Liver (tissue), 9 donors: ENCODE results near the gene C10orf71. TPM values are rescaled to one million over a fixed set of nuclear protein-coding genes. Genes with fewer than 3 reads are reported as not detected.

Experiments
- DNase-seq: peaks from one replicate; pipeline ENCODE4 v3.0.0-alpha.2; 2017; ENCODE audit warnings: low spot score
- H3K27ac ChIP-seq, 2 donors: one replicate each; pipeline ENCODE4 v1.7.0; 2013; ENCODE audit warnings: inconsistent platforms in 2 of 2, low read length in 2 of 2, control low read depth in 1 of 2, low read depth in 1 of 2, mild to moderate bottlenecking in 1 of 2
- H3K27me3 ChIP-seq, 4 donors: one replicate each; pipeline versions ENCODE4 v1.6.1 to v1.7.0; 2013; ENCODE audit warnings: low read length in 3 of 4, inconsistent platforms in 1 of 4, mild to moderate bottlenecking in 1 of 4, moderate library complexity in 1 of 4; ENCODE audit not compliant: control insufficient read depth in 4 of 4, insufficient read depth in 4 of 4
- H3K36me3 ChIP-seq, 4 donors: one replicate each; pipeline versions ENCODE4 v1.6.1 to v1.7.0; 2013; ENCODE audit warnings: low read length in 3 of 4, mild to moderate bottlenecking in 3 of 4, low read depth in 1 of 4, moderate library complexity in 1 of 4; ENCODE audit not compliant: control insufficient read depth in 4 of 4, insufficient read depth in 3 of 4
- H3K4me1 ChIP-seq, 4 donors: one replicate each; pipeline versions ENCODE4 v1.6.1 to v1.7.0; 2013; ENCODE audit warnings: low read length in 3 of 4, mild to moderate bottlenecking in 3 of 4, moderate library complexity in 1 of 4; ENCODE audit not compliant: control insufficient read depth in 4 of 4, insufficient read depth in 4 of 4
- H3K4me3 ChIP-seq, 3 donors: one replicate each; pipeline versions ENCODE4 v1.6.1 to v1.7.0; 2013; ENCODE audit warnings: low read length in 3 of 3, control low read depth in 1 of 3, low read depth in 1 of 3, mild to moderate bottlenecking in 1 of 3
- H3K9ac ChIP-seq, 2 donors: one replicate each; pipeline ENCODE4 v1.7.0; 2013; ENCODE audit warnings: low read length in 2 of 2, mild to moderate bottlenecking in 2 of 2, moderate library complexity in 2 of 2, control low read depth in 1 of 2, low read depth in 1 of 2
- H3K9me3 ChIP-seq, 4 donors: one replicate each; pipeline versions ENCODE4 v1.6.1 to v1.7.0; 2013; ENCODE audit warnings: low read length in 3 of 4; ENCODE audit not compliant: control insufficient read depth in 4 of 4
- CTCF ChIP-seq: fragments of 150-350 bp; IDR thresholded peaks from 2 replicates; pipeline ENCODE4 v1.5.1; 2017; ENCODE audit warnings: improper control_type of control experiment, low read depth, low read length; ENCODE audit not compliant: missing input control
- EGR1 ChIP-seq, 2 donors: IDR thresholded peaks; 2 replicates each; pipeline ENCODE4 v1.6.1; 2016 to 2018; ENCODE audit warnings: antibody characterized with exemption in 2 of 2, low read depth in 2 of 2
- FOXA1 ChIP-seq: IDR thresholded peaks from 2 replicates; pipeline ENCODE4 v1.6.1; 2016; ENCODE audit warnings: antibody characterized with exemption
- FOXA2 ChIP-seq: IDR thresholded peaks from 2 replicates; pipeline ENCODE4 v1.6.1; 2016; ENCODE audit warnings: antibody characterized with exemption
- GABPA ChIP-seq, 2 donors: IDR thresholded peaks in 1 of 2; conservative IDR thresholded peaks in 1 of 2; 2 replicates each; pipeline ENCODE4 v1.6.1; 2016; ENCODE audit warnings: antibody characterized with exemption in 2 of 2, mild to moderate bottlenecking in 1 of 2, moderate library complexity in 1 of 2
- HNF4A ChIP-seq, 2 donors: conservative IDR thresholded peaks; 2 replicates each; pipeline ENCODE4 v1.6.1; 2016; ENCODE audit warnings: antibody characterized with exemption in 2 of 2, mild to moderate bottlenecking in 2 of 2
- HNF4G ChIP-seq: IDR thresholded peaks from 2 replicates; pipeline ENCODE4 v1.6.1; 2016; ENCODE audit warnings: antibody characterized with exemption
- JUND ChIP-seq, 2 donors: IDR thresholded peaks; 2 replicates each; pipeline ENCODE4 v1.6.1; 2016; ENCODE audit warnings: antibody characterized with exemption in 2 of 2
- MAX ChIP-seq: IDR thresholded peaks from 2 replicates; pipeline ENCODE4 v1.6.1; 2016; ENCODE audit warnings: antibody characterized with exemption
- NR2F2 ChIP-seq: IDR thresholded peaks from 2 replicates; pipeline ENCODE4 v1.6.1; 2016; ENCODE audit warnings: antibody characterized with exemption
- RAD21 ChIP-seq, 2 donors: IDR thresholded peaks; 2 replicates each; pipeline ENCODE4 v1.6.1; 2016; ENCODE audit warnings: antibody characterized with exemption in 2 of 2, mild to moderate bottlenecking in 2 of 2
- RXRA ChIP-seq, 2 donors: IDR thresholded peaks; 2 replicates each; pipeline ENCODE4 v1.6.1; 2017 to 2018; ENCODE audit warnings: antibody characterized with exemption in 2 of 2, mild to moderate bottlenecking in 1 of 2
- SP1 ChIP-seq: IDR thresholded peaks from 2 replicates; pipeline ENCODE4 v1.6.1; 2018; ENCODE audit warnings: antibody characterized with exemption, mild to moderate bottlenecking
- TAF1 ChIP-seq: conservative IDR thresholded peaks from 2 replicates; pipeline ENCODE4 v1.6.1; 2016; ENCODE audit warnings: antibody characterized with exemption, mild to moderate bottlenecking
- YY1 ChIP-seq: IDR thresholded peaks from 2 replicates; pipeline ENCODE4 v1.6.1; 2016; ENCODE audit warnings: antibody characterized with exemption, mild to moderate bottlenecking
- ZBTB33 ChIP-seq: IDR thresholded peaks from 2 replicates; pipeline ENCODE4 v1.6.1; 2016; ENCODE audit warnings: antibody characterized with exemption
- WGBS: extraction: QIAGEN DNeasy Blood & Tissue Kit; methylation state at CpG from one replicate; pipeline ENCODE4 v1.1.7; 2013; 5-methylcytosine and 5-hydroxymethylcytosine counted together
- polyA plus RNA-seq, 2 donors: library from polyadenylated mRNA; stranded (reverse) in 1 of 2; unstranded in 1 of 2; fragments of 200-250 nt in 1 of 2; fragments of >200 nt in 1 of 2; fragmentation: Nextera tagmentation in 1 of 2; extraction: Ambion mirVana in 1 of 2; gene quantifications; one replicate each; pipeline versions ENCODE4 v1.2.1 to v1.2.3, GENCODE V29; 2013 to 2015
- total RNA-seq, 2 donors: library from RNA; depleted of rRNA; stranded (reverse); fragments of >200 nt; gene quantifications; one replicate each; pipeline ENCODE4 v1.2.3, GENCODE V29; 2014
- TF ChIP-seq, protein P1 (sequence below): IDR thresholded peaks from 2 replicates; pipeline ENCODE4 v1.6.1; 2016; ENCODE audit warnings: antibody characterized with exemption, mild to moderate bottlenecking
- TF ChIP-seq, protein P2 (sequence below): IDR thresholded peaks from 2 replicates; pipeline ENCODE4 v1.6.1; 2016; ENCODE audit warnings: antibody characterized with exemption
- donor health status: healthy.
- donor health status: healthy.
- donor health status: healthy.
- donor health status: healthy.
- donor health status: healthy.

The C10orf71 gene
- total and polyA plus RNA-seq, 4 donors, result 0.03 TPM; not detected in 3

GRCh38 chr10:49347342-49347741, 48.4 kb downstream of the C10orf71 start:
- 85% methylated on average over 4 of the region's 4 CpGs for WGBS

DNA sequence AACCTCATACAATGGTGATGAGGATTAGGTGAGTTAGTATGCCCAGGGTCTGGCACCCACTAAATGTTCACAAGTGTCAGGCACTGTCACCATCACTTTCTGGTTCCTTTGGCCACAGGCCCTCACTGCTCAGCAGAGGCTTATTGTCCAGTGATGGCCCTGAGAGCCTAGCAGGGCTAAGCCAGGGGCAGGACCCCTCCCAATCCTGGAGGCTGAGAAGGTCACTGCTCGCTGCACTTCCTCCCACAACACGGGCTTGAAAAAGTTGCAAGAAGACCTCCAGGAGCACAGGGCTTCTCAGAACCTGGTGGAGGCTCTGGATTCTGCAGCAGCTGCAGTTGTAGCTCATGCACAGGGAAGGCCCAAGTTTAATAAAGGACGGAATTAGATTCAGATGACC, 48.9 kb downstream of the C10orf71 start:
- Histone ChIP-seq H3K9me3 (peaks cover 2 to 14% (median 10%) of the 10 kb centered on the region in 4 donors), H3K9ac (no peak overlapping the region), H3K27ac (no peak overlapping the region), H3K4me3 (no peak overlapping the region), H3K36me3 (no peaks in the 10 kb centered on the region), H3K4me1 (no peaks in the 10 kb centered on the region), H3K27me3 (no peaks in the 10 kb centered on the region)
- no peak for TF ChIP-seq RXRA (IDR thresholded peaks at IDR 0.05)
- no peak for TF ChIP-seq RAD21 (IDR thresholded peaks at IDR 0.05)
- no peak for TF ChIP-seq SP1
- TF ChIP-seq NR2F2, result no peak
- no peak for TF ChIP-seq EGR1 (IDR thresholded peaks at IDR 0.05; ENCODE audit: low read depth in 2 of 2)
- TF ChIP-seq JUND (IDR thresholded peaks at IDR 0.05), result no peak
- no peak for TF ChIP-seq HNF4A (conservative IDR thresholded peaks at IDR 0.05)
- no peak for TF ChIP-seq CTCF
- TF ChIP-seq GABPA (IDR thresholded peaks at IDR 0.05 in 1 of 2, conservative IDR thresholded peaks at IDR 0.05 in 1 of 2), result no peak
- TF ChIP-seq MAX, result no peak
- no peak for TF ChIP-seq YY1
- no peak for TF ChIP-seq HNF4G
- no peak for TF ChIP-seq FOXA2
- TF ChIP-seq, protein P1, sequence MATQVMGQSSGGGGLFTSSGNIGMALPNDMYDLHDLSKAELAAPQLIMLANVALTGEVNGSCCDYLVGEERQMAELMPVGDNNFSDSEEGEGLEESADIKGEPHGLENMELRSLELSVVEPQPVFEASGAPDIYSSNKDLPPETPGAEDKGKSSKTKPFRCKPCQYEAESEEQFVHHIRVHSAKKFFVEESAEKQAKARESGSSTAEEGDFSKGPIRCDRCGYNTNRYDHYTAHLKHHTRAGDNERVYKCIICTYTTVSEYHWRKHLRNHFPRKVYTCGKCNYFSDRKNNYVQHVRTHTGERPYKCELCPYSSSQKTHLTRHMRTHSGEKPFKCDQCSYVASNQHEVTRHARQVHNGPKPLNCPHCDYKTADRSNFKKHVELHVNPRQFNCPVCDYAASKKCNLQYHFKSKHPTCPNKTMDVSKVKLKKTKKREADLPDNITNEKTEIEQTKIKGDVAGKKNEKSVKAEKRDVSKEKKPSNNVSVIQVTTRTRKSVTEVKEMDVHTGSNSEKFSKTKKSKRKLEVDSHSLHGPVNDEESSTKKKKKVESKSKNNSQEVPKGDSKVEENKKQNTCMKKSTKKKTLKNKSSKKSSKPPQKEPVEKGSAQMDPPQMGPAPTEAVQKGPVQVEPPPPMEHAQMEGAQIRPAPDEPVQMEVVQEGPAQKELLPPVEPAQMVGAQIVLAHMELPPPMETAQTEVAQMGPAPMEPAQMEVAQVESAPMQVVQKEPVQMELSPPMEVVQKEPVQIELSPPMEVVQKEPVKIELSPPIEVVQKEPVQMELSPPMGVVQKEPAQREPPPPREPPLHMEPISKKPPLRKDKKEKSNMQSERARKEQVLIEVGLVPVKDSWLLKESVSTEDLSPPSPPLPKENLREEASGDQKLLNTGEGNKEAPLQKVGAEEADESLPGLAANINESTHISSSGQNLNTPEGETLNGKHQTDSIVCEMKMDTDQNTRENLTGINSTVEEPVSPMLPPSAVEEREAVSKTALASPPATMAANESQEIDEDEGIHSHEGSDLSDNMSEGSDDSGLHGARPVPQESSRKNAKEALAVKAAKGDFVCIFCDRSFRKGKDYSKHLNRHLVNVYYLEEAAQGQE, result no peak
- no peak for TF ChIP-seq TAF1
- TF ChIP-seq FOXA1, result no peak
- no peak for TF ChIP-seq ZBTB33
- peak; percentile 9 for DNase-seq
- 75% methylated on average over 3 of the region's 3 CpGs for WGBS

More at GRCh38 chr10:49347342-49347741, 48.4 kb downstream of the C10orf71 start:
- Histone ChIP-seq H3K4me3 (no peak overlapping the region), H3K27me3 (no peaks in the 10 kb centered on the region), H3K36me3 (no peaks in the 10 kb centered on the region), H3K27ac (no peak overlapping the region), H3K9ac (no peak overlapping the region), H3K9me3 (peaks cover 2 to 14% (median 10%) of the 10 kb centered on the region in 4 donors), H3K4me1 (no peaks in the 10 kb centered on the region)
- TF ChIP-seq MAX (no peak), FOXA2 (no peak), YY1 (no peak), RXRA (IDR thresholded peaks at IDR 0.05) (no peak), SP1 (no peak), HNF4G (no peak), TAF1 (no peak)
- TF ChIP-seq, protein P2, sequence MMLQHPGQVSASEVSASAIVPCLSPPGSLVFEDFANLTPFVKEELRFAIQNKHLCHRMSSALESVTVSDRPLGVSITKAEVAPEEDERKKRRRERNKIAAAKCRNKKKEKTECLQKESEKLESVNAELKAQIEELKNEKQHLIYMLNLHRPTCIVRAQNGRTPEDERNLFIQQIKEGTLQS, result no peak
- DNase-seq, result peak; percentile 2
